Mucosa of descending colon (tissue), 3 donors: Measurements from ENCODE around the gene PNKD. TPM values are rescaled to one million over a fixed set of nuclear protein-coding genes. Genes with fewer than 3 reads are reported as not detected.

Experiments used
- ATAC-seq: fragments of 200-7000 bp; cut with Tn5 transposase; one replicate; pipeline ENCODE4 v1.9.1; 2020; ENCODE audit warnings: mild to moderate bottlenecking, moderate library complexity
- DNase-seq, 3 donors: peaks; one replicate each; pipeline ENCODE4 v3.0.0-alpha.2; 2020
- H3K36me3 ChIP-seq: fragments of 200-600 bp; one replicate; pipeline ENCODE4 v1.8.0; 2021; ENCODE audit warnings: low read depth, mild to moderate bottlenecking
- H3K4me1 ChIP-seq: fragments of 200-600 bp; one replicate; pipeline ENCODE4 v1.8.0; 2021; ENCODE audit warnings: low read depth, mild to moderate bottlenecking
- H3K4me3 ChIP-seq: fragments of 200-600 bp; one replicate; pipeline ENCODE4 v1.8.0; 2021; ENCODE audit warnings: mild to moderate bottlenecking
- H3K9me3 ChIP-seq: fragments of 200-600 bp; one replicate; pipeline ENCODE4 v1.8.0; 2021; ENCODE audit warnings: mild to moderate bottlenecking
- intact Hi-C, 2 donors: fragments of 100-400 bp; cut with DNase I in 1 of 2; cut with micrococcal nuclease in 1 of 2; formaldehyde crosslinking; loops; one replicate each; pipeline versions ENCODE4 v1.11.0 to v1.11.1; 2022; cut with DNase I, micrococcal nuclease
- total RNA-seq, 3 donors: library from RNA; stranded (reverse); fragmentation: NEBNext Ultra II Directional in 2 of 3; extraction: Animal tissue kit (Norgen Biotek cat#: 25700) in 2 of 3; gene quantifications; one replicate each; pipeline versions ENCODE4 v1.2.1 to v1.2.4, GENCODE V29; 2021 to 2023
- TF ChIP-seq, protein P1 (sequence below): fragments of 200-600 bp; IDR thresholded peaks from one replicate; pipeline ENCODE4 v1.8.0; 2022; ENCODE audit warnings: antibody characterized with exemption, mild to moderate bottlenecking
- donor health status: DM: no; HTN: no; CAD: no; lungs with moderate emphysema.
- donor health status: DM: no; HTN: no; CAD: no.
- donor health status: DM: no; HTN: yes; CAD: no.

The PNKD gene
- total RNA-seq, 3 donors from 2014 or later: 77.1 to 101 (median 92.1) TPM

- ATAC-seq (no peak), DNase-seq (peak in 1 of 3 donors; percentile 40)
- Histone ChIP-seq H3K36me3 (no peaks in the 10 kb centered on the region), H3K4me3 (no peak overlapping the region), H3K4me1 (peaks cover 45% of the 10 kb centered on the region), H3K9me3 (no peaks in the 10 kb centered on the region)
- intact Hi-C loops: loop anchor here in 1 of 2 donors (5.0 kb wide), 1 partner anchor 108 kb away; no protein-coding TSS in a partner anchor
- TF ChIP-seq, protein P1, sequence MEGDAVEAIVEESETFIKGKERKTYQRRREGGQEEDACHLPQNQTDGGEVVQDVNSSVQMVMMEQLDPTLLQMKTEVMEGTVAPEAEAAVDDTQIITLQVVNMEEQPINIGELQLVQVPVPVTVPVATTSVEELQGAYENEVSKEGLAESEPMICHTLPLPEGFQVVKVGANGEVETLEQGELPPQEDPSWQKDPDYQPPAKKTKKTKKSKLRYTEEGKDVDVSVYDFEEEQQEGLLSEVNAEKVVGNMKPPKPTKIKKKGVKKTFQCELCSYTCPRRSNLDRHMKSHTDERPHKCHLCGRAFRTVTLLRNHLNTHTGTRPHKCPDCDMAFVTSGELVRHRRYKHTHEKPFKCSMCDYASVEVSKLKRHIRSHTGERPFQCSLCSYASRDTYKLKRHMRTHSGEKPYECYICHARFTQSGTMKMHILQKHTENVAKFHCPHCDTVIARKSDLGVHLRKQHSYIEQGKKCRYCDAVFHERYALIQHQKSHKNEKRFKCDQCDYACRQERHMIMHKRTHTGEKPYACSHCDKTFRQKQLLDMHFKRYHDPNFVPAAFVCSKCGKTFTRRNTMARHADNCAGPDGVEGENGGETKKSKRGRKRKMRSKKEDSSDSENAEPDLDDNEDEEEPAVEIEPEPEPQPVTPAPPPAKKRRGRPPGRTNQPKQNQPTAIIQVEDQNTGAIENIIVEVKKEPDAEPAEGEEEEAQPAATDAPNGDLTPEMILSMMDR: no peak
Observed at GRCh38 chr2:218293715-218294429, 23.6 kb downstream of the PNKD start.

DNA sequence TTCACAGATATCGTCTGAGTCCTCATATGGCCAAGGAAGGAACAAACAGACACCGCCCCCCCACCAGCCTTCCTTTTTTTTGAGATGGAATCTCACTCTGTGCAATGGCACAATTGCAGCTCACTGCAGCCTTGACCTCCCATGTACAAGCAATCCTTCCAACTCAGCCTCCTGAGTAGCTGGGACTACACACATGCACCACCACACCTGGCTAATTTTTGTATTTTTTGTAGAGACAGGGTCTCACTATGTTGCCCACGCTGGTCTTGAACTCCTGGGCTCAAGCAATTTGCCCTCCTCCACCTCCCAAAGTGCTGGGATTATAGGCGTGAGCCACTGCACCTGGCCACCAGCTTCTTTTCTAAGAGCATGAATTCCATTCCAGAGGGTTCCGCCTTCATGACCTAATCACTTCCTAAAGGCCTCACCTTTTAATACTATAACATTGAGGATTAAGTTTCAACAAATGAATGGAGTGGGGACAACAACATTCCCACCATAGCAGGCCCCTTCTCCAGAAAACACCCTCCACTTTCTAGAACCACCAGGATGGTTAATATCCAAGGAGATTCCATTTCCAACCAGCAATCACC, 24.2 kb downstream of the PNKD start:
- Histone ChIP-seq H3K4me3 (no peak overlapping the region), H3K36me3 (no peaks in the 10 kb centered on the region), H3K9me3 (no peaks in the 10 kb centered on the region), H3K4me1 (peaks cover 41% of the 10 kb centered on the region)
- TF ChIP-seq, protein P1: no peak
- ATAC-seq: no peak
- DNase-seq: no peak
- intact Hi-C loops: loop anchor here in 1 of 2 donors (5.0 kb wide), 1 partner anchor 108 kb away; no protein-coding TSS in a partner anchor

GRCh38 chr2:218295029-218295428, 24.7 kb downstream of the PNKD start:
- intact Hi-C loops: no loop called here

GRCh38 chr2:218296200-218296599, 25.9 kb downstream of the PNKD start:
- TF ChIP-seq, protein P1: no peak
- Histone ChIP-seq H3K4me1 (peaks cover 26% of the 10 kb centered on the region), H3K36me3 (no peaks in the 10 kb centered on the region), H3K9me3 (no peaks in the 10 kb centered on the region), H3K4me3 (no peak overlapping the region)
- intact Hi-C loops: no loop called here
- DNase-seq (no peak), ATAC-seq (no peak)

More at GRCh38 chr2:218295029-218295428, 24.7 kb downstream of the PNKD start:
- no peak overlapping the region for H3K4me3 ChIP-seq
- TF ChIP-seq, protein P1: no peak
- H3K4me1 ChIP-seq: peaks cover 36% of the 10 kb centered on the region
- no peaks in the 10 kb centered on the region for H3K9me3 ChIP-seq
- DNase-seq (peak in 1 of 3 donors; percentile 33), ATAC-seq (no peak)
- H3K36me3 ChIP-seq: no peaks in the 10 kb centered on the region

DNA sequence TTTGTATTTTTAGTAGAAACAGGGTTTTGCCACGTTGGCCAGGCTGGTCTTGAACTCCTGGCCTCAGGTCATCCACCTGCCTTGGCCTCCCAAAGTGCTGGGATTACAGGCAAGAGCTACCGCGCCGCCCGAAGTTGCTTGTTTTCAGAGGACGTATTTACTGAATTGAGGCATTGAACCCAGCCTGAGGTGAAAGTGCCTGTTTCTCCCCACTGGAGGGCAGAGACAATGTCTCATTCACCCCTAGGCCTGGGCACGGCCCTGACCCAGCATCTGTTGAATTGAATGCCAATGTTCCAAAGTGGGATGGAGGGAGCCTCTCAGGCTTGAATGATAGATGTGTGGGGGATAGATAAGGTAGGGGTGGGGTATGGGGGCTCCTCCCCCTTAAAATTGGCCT, 26.5 kb downstream of the PNKD start:
- no peaks in the 10 kb centered on the region for H3K9me3 ChIP-seq
- peaks cover 22% of the 10 kb centered on the region for H3K4me1 ChIP-seq
- H3K36me3 ChIP-seq: no peaks in the 10 kb centered on the region
- DNase-seq: no peak
- TF ChIP-seq, protein P1: no peak
- intact Hi-C loops: no loop called here
- no peak overlapping the region for H3K4me3 ChIP-seq
- no peak for ATAC-seq
